ENCODE measurements around the gene GRAMD1B.

Gene GRAMD1B

GRCh38 chr11:123469089-123469488, 39.0 kb downstream of the GRAMD1B start:
- peaks cover 2% of the 10 kb centered on the region for H3K79me1 ChIP-seq (ENCODE audit: low read length)
- H3K4me1 ChIP-seq (ENCODE audit: control insufficient read depth, low read depth, low read length), result peaks cover 1% of the 10 kb centered on the region
- no peak overlapping the region for H2BK5ac ChIP-seq (ENCODE audit: low read length)
- H3K23ac ChIP-seq (ENCODE audit: low read length), result no peak overlapping the region
- no peak overlapping the region for H3K4me3 ChIP-seq (ENCODE audit: low read length)
- no peak overlapping the region for H4K5ac ChIP-seq (ENCODE audit: low read length)
- H3K56ac ChIP-seq (ENCODE audit: low read length), result no peak overlapping the region
- H3K9ac ChIP-seq (ENCODE audit: low read length), result no peak overlapping the region
- no peak overlapping the region for H3K4me2 ChIP-seq (ENCODE audit: low read length)
- H3K27me3 ChIP-seq (ENCODE audit: insufficient read depth, low read length, poor library complexity), result no peaks in the 10 kb centered on the region
- H2BK120ac ChIP-seq (ENCODE audit: low read depth, low read length), result no peak overlapping the region
- no peaks in the 10 kb centered on the region for H3K36me3 ChIP-seq (ENCODE audit: control insufficient read depth, insufficient read depth, low read length)
- no CpG with 5 or more reads among the region's 7 CpGs for WGBS (ENCODE audit: extremely low coverage, insufficient coverage, low lambda C conversion rate)
- H3K18ac ChIP-seq (ENCODE audit: low read length), result no peak overlapping the region
- H2AK5ac ChIP-seq (ENCODE audit: low read length), result no peak overlapping the region
- H4K8ac ChIP-seq (ENCODE audit: low read depth, low read length), result no peak overlapping the region
- no peak for DNase-seq
- no peak overlapping the region for H3K27ac ChIP-seq (ENCODE audit: low read depth, low read length)
- no peak overlapping the region for H2BK15ac ChIP-seq (replicated peaks; ENCODE audit: low read depth)
- no peaks in the 10 kb centered on the region for H3K79me2 ChIP-seq (ENCODE audit: control insufficient read depth, insufficient read depth, low read length)
- H3K4ac ChIP-seq (ENCODE audit: low read depth, low read length), result no peak overlapping the region

- no CpG with 5 or more reads among the region's 1 CpG for WGBS (ENCODE audit: extremely low coverage, insufficient coverage, low lambda C conversion rate)
- no peak overlapping the region for H3K56ac ChIP-seq (ENCODE audit: low read length)
- no peaks in the 10 kb centered on the region for H3K36me3 ChIP-seq (ENCODE audit: control insufficient read depth, insufficient read depth, low read length)
- H3K79me2 ChIP-seq (ENCODE audit: control insufficient read depth, insufficient read depth, low read length), result no peaks in the 10 kb centered on the region
- H3K18ac ChIP-seq (ENCODE audit: low read length), result no peak overlapping the region
- H2BK120ac ChIP-seq (ENCODE audit: low read depth, low read length), result no peak overlapping the region
- H3K4ac ChIP-seq (ENCODE audit: low read depth, low read length), result no peak overlapping the region
- H3K4me3 ChIP-seq (ENCODE audit: low read length), result no peak overlapping the region
- H3K27me3 ChIP-seq (ENCODE audit: insufficient read depth, low read length, poor library complexity), result no peaks in the 10 kb centered on the region
- H3K23ac ChIP-seq (ENCODE audit: low read length), result no peak overlapping the region
- H3K4me2 ChIP-seq (ENCODE audit: low read length), result no peak overlapping the region
- H3K27ac ChIP-seq (ENCODE audit: low read depth, low read length), result no peak overlapping the region
- H2BK5ac ChIP-seq (ENCODE audit: low read length), result no peak overlapping the region
- no peak for DNase-seq
- H3K79me1 ChIP-seq (ENCODE audit: low read length), result peaks cover 2% of the 10 kb centered on the region
- no peak overlapping the region for H3K9ac ChIP-seq (ENCODE audit: low read length)
- no peak overlapping the region for H2AK5ac ChIP-seq (ENCODE audit: low read length)
- no peak overlapping the region for H2BK15ac ChIP-seq (replicated peaks; ENCODE audit: low read depth)
- no peak overlapping the region for H4K5ac ChIP-seq (ENCODE audit: low read length)
- H4K8ac ChIP-seq (ENCODE audit: low read depth, low read length), result no peak overlapping the region
- peaks cover 1% of the 10 kb centered on the region for H3K4me1 ChIP-seq (ENCODE audit: control insufficient read depth, low read depth, low read length)
Observed at GRCh38 chr11:123469586-123469985, 39.5 kb downstream of the GRAMD1B start.

- H4K8ac ChIP-seq (ENCODE audit: low read depth, low read length), result no peak overlapping the region
- no peaks in the 10 kb centered on the region for H3K27me3 ChIP-seq (ENCODE audit: insufficient read depth, low read length, poor library complexity)
- no peak overlapping the region for H3K4me2 ChIP-seq (ENCODE audit: low read length)
- H2AK5ac ChIP-seq (ENCODE audit: low read length), result no peak overlapping the region
- no peak overlapping the region for H2BK15ac ChIP-seq (replicated peaks; ENCODE audit: low read depth)
- H3K4me3 ChIP-seq (ENCODE audit: low read length), result no peak overlapping the region
- no peak overlapping the region for H2BK5ac ChIP-seq (ENCODE audit: low read length)
- no peak for DNase-seq
- peaks cover 2% of the 10 kb centered on the region for H3K79me1 ChIP-seq (ENCODE audit: low read length)
- H3K4me1 ChIP-seq (ENCODE audit: control insufficient read depth, low read depth, low read length), result peaks cover 4% of the 10 kb centered on the region
- no peak overlapping the region for H3K56ac ChIP-seq (ENCODE audit: low read length)
- no peaks in the 10 kb centered on the region for H3K79me2 ChIP-seq (ENCODE audit: control insufficient read depth, insufficient read depth, low read length)
- no peak overlapping the region for H3K23ac ChIP-seq (ENCODE audit: low read length)
- H3K18ac ChIP-seq (ENCODE audit: low read length), result no peak overlapping the region
- no peak overlapping the region for H3K4ac ChIP-seq (ENCODE audit: low read depth, low read length)
- no peak overlapping the region for H4K5ac ChIP-seq (ENCODE audit: low read length)
- no peak overlapping the region for H3K9ac ChIP-seq (ENCODE audit: low read length)
- H3K36me3 ChIP-seq (ENCODE audit: control insufficient read depth, insufficient read depth, low read length), result no peaks in the 10 kb centered on the region
- WGBS (ENCODE audit: extremely low coverage, insufficient coverage, low lambda C conversion rate), result no CpG with 5 or more reads among the region's 4 CpGs
- no peak overlapping the region for H2BK120ac ChIP-seq (ENCODE audit: low read depth, low read length)
- H3K27ac ChIP-seq (ENCODE audit: low read depth, low read length), result no peak overlapping the region
Observed at GRCh38 chr11:123470842-123471241, 40.8 kb downstream of the GRAMD1B start.

- H3K79me2 ChIP-seq (ENCODE audit: control insufficient read depth, insufficient read depth, low read length), result no peaks in the 10 kb centered on the region
- no peak overlapping the region for H3K27ac ChIP-seq (ENCODE audit: low read depth, low read length)
- no peak overlapping the region for H2BK15ac ChIP-seq (replicated peaks; ENCODE audit: low read depth)
- H3K18ac ChIP-seq (ENCODE audit: low read length), result peak overlapping the region; percentile 43
- no peak overlapping the region for H4K8ac ChIP-seq (ENCODE audit: low read depth, low read length)
- peaks cover 2% of the 10 kb centered on the region for H3K79me1 ChIP-seq (ENCODE audit: low read length)
- no peaks in the 10 kb centered on the region for H3K36me3 ChIP-seq (ENCODE audit: control insufficient read depth, insufficient read depth, low read length)
- no peak overlapping the region for H2BK120ac ChIP-seq (ENCODE audit: low read depth, low read length)
- H2BK5ac ChIP-seq (ENCODE audit: low read length), result no peak overlapping the region
- DNase-seq, result no peak
- no peak overlapping the region for H2AK5ac ChIP-seq (ENCODE audit: low read length)
- no peaks in the 10 kb centered on the region for H3K27me3 ChIP-seq (ENCODE audit: insufficient read depth, low read length, poor library complexity)
- WGBS (ENCODE audit: extremely low coverage, insufficient coverage, low lambda C conversion rate), result no CpG with 5 or more reads among the region's 8 CpGs
- H3K9ac ChIP-seq (ENCODE audit: low read length), result no peak overlapping the region
- no peak overlapping the region for H3K4me3 ChIP-seq (ENCODE audit: low read length)
- H3K23ac ChIP-seq (ENCODE audit: low read length), result no peak overlapping the region
- H4K5ac ChIP-seq (ENCODE audit: low read length), result no peak overlapping the region
- no peak overlapping the region for H3K4me2 ChIP-seq (ENCODE audit: low read length)
- H3K4ac ChIP-seq (ENCODE audit: low read depth, low read length), result no peak overlapping the region
- H3K56ac ChIP-seq (ENCODE audit: low read length), result no peak overlapping the region
- peaks cover 4% of the 10 kb centered on the region for H3K4me1 ChIP-seq (ENCODE audit: control insufficient read depth, low read depth, low read length)
Observed at GRCh38 chr11:123472236-123472935, 42.3 kb downstream of the GRAMD1B start.

- H3K27ac ChIP-seq (ENCODE audit: low read depth, low read length), result no peak overlapping the region
- no peak overlapping the region for H3K4me3 ChIP-seq (ENCODE audit: low read length)
Observed at GRCh38 chr11:123473941-123474677, 44.0 kb downstream of the GRAMD1B start.

More at GRCh38 chr11:123473941-123474677, 44.0 kb downstream of the GRAMD1B start:
- H2BK5ac ChIP-seq (ENCODE audit: low read length), result no peak overlapping the region
- H4K8ac ChIP-seq (ENCODE audit: low read depth, low read length), result no peak overlapping the region
- no peak overlapping the region for H3K56ac ChIP-seq (ENCODE audit: low read length)
- no peak for DNase-seq
- H2AK5ac ChIP-seq (ENCODE audit: low read length), result no peak overlapping the region
- no peak overlapping the region for H4K5ac ChIP-seq (ENCODE audit: low read length)
- no peaks in the 10 kb centered on the region for H3K79me2 ChIP-seq (ENCODE audit: control insufficient read depth, insufficient read depth, low read length)
- H3K18ac ChIP-seq (ENCODE audit: low read length), result no peak overlapping the region
- H2BK15ac ChIP-seq (replicated peaks; ENCODE audit: low read depth), result no peak overlapping the region
- no peaks in the 10 kb centered on the region for H3K27me3 ChIP-seq (ENCODE audit: insufficient read depth, low read length, poor library complexity)
- H3K79me1 ChIP-seq (ENCODE audit: low read length), result peaks cover 6% of the 10 kb centered on the region
- WGBS (ENCODE audit: extremely low coverage, insufficient coverage, low lambda C conversion rate), result no CpG with 5 or more reads among the region's 3 CpGs
- H3K4me2 ChIP-seq (ENCODE audit: low read length), result no peak overlapping the region
- H3K4ac ChIP-seq (ENCODE audit: low read depth, low read length), result no peak overlapping the region
- no peak overlapping the region for H3K23ac ChIP-seq (ENCODE audit: low read length)
- H3K36me3 ChIP-seq (ENCODE audit: control insufficient read depth, insufficient read depth, low read length), result no peaks in the 10 kb centered on the region
- H3K9ac ChIP-seq (ENCODE audit: low read length), result no peak overlapping the region
- no peak overlapping the region for H2BK120ac ChIP-seq (ENCODE audit: low read depth, low read length)
- peaks cover 2% of the 10 kb centered on the region for H3K4me1 ChIP-seq (ENCODE audit: control insufficient read depth, low read depth, low read length)

Measured in mesendoderm (in vitro differentiated cells).